HCT116 (cell line): ENCODE results near the gene GABARAPL1. TPM values are rescaled to one million over a fixed set of nuclear protein-coding genes. Genes with fewer than 3 reads are reported as not detected.

Experiments used
- ATAC-seq: fragments of 200-7000 bp; cut with Tn5 transposase; 2 replicates; pipeline ENCODE4 v1.9.1; 2020; ENCODE audit warnings: mild to moderate bottlenecking, moderate library complexity
- BruUV-seq: library from RNA; stranded (reverse); fragments of 400-500 nt; replicated peaks from 2 replicates; lab custom pipeline; 2021; lab: Mats Ljungman, UMichigan
- CTCF ChIA-PET: fragments of 300-600 bp; sonication (Branson Sonifier 250); formaldehyde crosslinking; loops from one replicate; lab custom pipeline; 2021; ENCODE audit warnings: antibody characterized with exemption; lab: Charles Lee
- POLR2A ChIA-PET: fragments of 300-600, 350-600 bp; sonication (Branson Sonifier 250); formaldehyde crosslinking; loops from one replicate; lab custom pipeline; 2021; ENCODE audit warnings: antibody characterized with exemption; lab: Charles Lee
- RAD21 ChIA-PET, 2 experiments: fragments of 300-600 bp; sonication (Branson Sonifier 250); formaldehyde crosslinking; loops; one replicate each; lab custom pipeline; 2023; ENCODE audit warnings: low total read pairs in 2 of 2; ENCODE audit not compliant: uncharacterized antibody in 2 of 2, unreplicated experiment in 2 of 2, low non-redundant PET in 1 of 2; lab: Charles Lee
- DNase-seq: peaks from one replicate; pipeline ENCODE4 v3.0.0-alpha.2; 2010; ENCODE audit warnings: low read depth, low spot score
- H2AFZ ChIP-seq: fragments of 200-600 bp; shearing (Covaris generic), sonication (generic); 2 replicates; pipeline ENCODE4 v1.6.1; 2017; ENCODE audit warnings: low read depth, mixed run types, mixed read lengths, antibody characterized with exemption, low read length; ENCODE audit not compliant: poor library complexity, severe bottlenecking
- H3K27ac ChIP-seq: 2 replicates; pipeline ENCODE4 v1.5.1; 2012; ENCODE audit warnings: low read depth, low read length
- H3K27me3 ChIP-seq: fragments of 200-600 bp; sonication (generic); 2 replicates; pipeline ENCODE4 v1.6.1; 2016; ENCODE audit warnings: mixed run types, low read length, mixed read lengths; ENCODE audit not compliant: insufficient read depth
- H3K36me3 ChIP-seq, 2 experiments: fragments of 200-500 bp in 1 of 2; fragments of 200-600 bp in 1 of 2; sonication (Bioruptor generic) in 1 of 2; sonication (generic) in 1 of 2; 2 replicates each; pipeline versions ENCODE4 v1.5.1 to v1.6.1; 2014 to 2016; ENCODE audit warnings: low read length in 2 of 2, inconsistent platforms in 1 of 2, mixed read lengths in 1 of 2, mixed run types in 1 of 2; ENCODE audit not compliant: insufficient read depth in 2 of 2, control insufficient read depth in 1 of 2
- H3K4me1 ChIP-seq, 2 experiments: fragments of 200-600 bp in 1 of 2; sonication (generic) in 1 of 2; 2 replicates each; pipeline versions ENCODE4 v1.5.1 to v1.6.1; 2012 to 2017; ENCODE audit warnings: low read length in 2 of 2, inconsistent platforms in 1 of 2, mild to moderate bottlenecking in 1 of 2, mixed read lengths in 1 of 2, mixed run types in 1 of 2, moderate library complexity in 1 of 2; ENCODE audit not compliant: insufficient read depth in 2 of 2, control insufficient read depth in 1 of 2
- H3K4me2 ChIP-seq: fragments of 200-600 bp; sonication (generic); 2 replicates; pipeline ENCODE4 v1.6.1; 2017; ENCODE audit warnings: mixed run types, low read length, mixed read lengths
- H3K4me3 ChIP-seq, 2 experiments: fragments of 200-600 bp in 1 of 2; sonication (generic) in 1 of 2; replicated peaks in 1 of 2; 2 replicates each; pipeline ENCODE4 v1.5.1; 2011 to 2016; ENCODE audit warnings: low read length in 2 of 2, control low read depth in 1 of 2, low read depth in 1 of 2, mild to moderate bottlenecking in 1 of 2, mixed read lengths in 1 of 2, mixed run types in 1 of 2
- H3K79me2 ChIP-seq: fragments of 200-600 bp; sonication (generic); 2 replicates; pipeline ENCODE4 v1.6.1; 2017; ENCODE audit warnings: mild to moderate bottlenecking, mixed run types, low read length, moderate library complexity, mixed read lengths; ENCODE audit not compliant: insufficient read depth
- H3K9ac ChIP-seq: fragments of 200-600 bp; sonication (generic); 2 replicates; pipeline ENCODE4 v1.6.1; 2016; ENCODE audit warnings: low read length, mixed read lengths
- H3K9me2 ChIP-seq: fragments of 200-600 bp; sonication (generic), shearing (Covaris generic); 2 replicates; pipeline ENCODE4 v1.6.1; 2017; ENCODE audit warnings: mixed run types, mild to moderate bottlenecking, moderate library complexity; ENCODE audit not compliant: insufficient read depth
- H3K9me3 ChIP-seq, 2 experiments: fragments of 200-500 bp in 1 of 2; fragments of 200-600 bp in 1 of 2; sonication (Bioruptor generic) in 1 of 2; sonication (generic) in 1 of 2; 2 replicates each; pipeline ENCODE4 v1.6.1; 2014 to 2017; ENCODE audit warnings: low read length in 2 of 2, mixed read lengths in 2 of 2, inconsistent platforms in 1 of 2, low read depth in 1 of 2, mild to moderate bottlenecking in 1 of 2, mixed run types in 1 of 2, moderate library complexity in 1 of 2; ENCODE audit not compliant: control insufficient read depth in 1 of 2, insufficient read depth in 1 of 2
- H4K20me1 ChIP-seq: fragments of 200-600 bp; sonication (generic), shearing (Covaris generic); 2 replicates; pipeline ENCODE4 v1.6.1; 2017; ENCODE audit warnings: mixed run types, mild to moderate bottlenecking, moderate library complexity; ENCODE audit not compliant: insufficient read depth
- ATF3 ChIP-seq: IDR thresholded peaks from 2 replicates; pipeline ENCODE4 v1.6.1; 2012
- CBX3 ChIP-seq: IDR thresholded peaks from 2 replicates; pipeline ENCODE4 v1.6.1; 2012; ENCODE audit warnings: low read depth
- EZH2phosphoT487 ChIP-seq: fragments of 200-600 bp; IDR thresholded peaks from 2 replicates; pipeline ENCODE4 v1.6.1; 2018; ENCODE audit warnings: antibody characterized with exemption, borderline replicate concordance
- FOSL1 ChIP-seq: IDR thresholded peaks from 2 replicates; pipeline ENCODE4 v1.6.1; 2012; ENCODE audit warnings: low read depth
- JUND ChIP-seq: IDR thresholded peaks from 2 replicates; pipeline ENCODE4 v1.6.1; 2012
- SP1 ChIP-seq: IDR thresholded peaks from 2 replicates; pipeline ENCODE4 v1.6.1; 2012; ENCODE audit warnings: low read depth
- TCF7L2 ChIP-seq: IDR thresholded peaks from 2 replicates; pipeline ENCODE4 v1.7.0; 2011; ENCODE audit warnings: borderline replicate concordance, inconsistent platforms; ENCODE audit not compliant: insufficient read depth, insufficient read length; ENCODE audit errors: extremely low read depth
- ZBTB33 ChIP-seq: IDR thresholded peaks from 2 replicates; pipeline ENCODE4 v1.6.1; 2011; ENCODE audit warnings: mild to moderate bottlenecking, low read length, moderate library complexity; ENCODE audit not compliant: insufficient replicate concordance; ENCODE audit errors: extremely low read depth
- ZNF274 ChIP-seq: fragments of 200-500 bp; sonication (Bioruptor generic); IDR thresholded peaks from 2 replicates; pipeline ENCODE4 v1.6.1; 2014; ENCODE audit warnings: mild to moderate bottlenecking, low read depth, low read length, inconsistent platforms
- intact Hi-C: fragments of 100-400 bp; cut with micrococcal nuclease; formaldehyde crosslinking; loops from 2 replicates; pipeline ENCODE4 v1.10.0; 2022
- total RNA-seq: library from RNA; stranded (reverse); gene quantifications from one replicate; pipeline ENCODE4 v1.2.1, GENCODE V29; 2021; ENCODE audit not compliant: unreplicated experiment
- TF ChIP-seq, protein P1 (sequence below), 3 experiments: fragments of 200-600 bp in 1 of 3; sonication (generic) in 1 of 3; IDR thresholded peaks in 2 of 3; conservative IDR thresholded peaks in 1 of 3; 2 replicates each; pipeline ENCODE4 v1.5.1; 2012 to 2017; ENCODE audit warnings: low read depth in 2 of 3, low read length in 2 of 3, antibody characterized with exemption in 1 of 3, borderline replicate concordance in 1 of 3, control low read depth in 1 of 3, mild to moderate bottlenecking in 1 of 3, mixed read lengths in 1 of 3, mixed run types in 1 of 3, moderate library complexity in 1 of 3; ENCODE audit not compliant: insufficient read depth in 1 of 3
- TF ChIP-seq, protein P2 (sequence below): IDR thresholded peaks from 2 replicates; pipeline ENCODE4 v1.6.1; 2012

The GABARAPL1 gene
- total RNA-seq, 1 experiment from 2014 or later: 35.5 TPM

DNA sequence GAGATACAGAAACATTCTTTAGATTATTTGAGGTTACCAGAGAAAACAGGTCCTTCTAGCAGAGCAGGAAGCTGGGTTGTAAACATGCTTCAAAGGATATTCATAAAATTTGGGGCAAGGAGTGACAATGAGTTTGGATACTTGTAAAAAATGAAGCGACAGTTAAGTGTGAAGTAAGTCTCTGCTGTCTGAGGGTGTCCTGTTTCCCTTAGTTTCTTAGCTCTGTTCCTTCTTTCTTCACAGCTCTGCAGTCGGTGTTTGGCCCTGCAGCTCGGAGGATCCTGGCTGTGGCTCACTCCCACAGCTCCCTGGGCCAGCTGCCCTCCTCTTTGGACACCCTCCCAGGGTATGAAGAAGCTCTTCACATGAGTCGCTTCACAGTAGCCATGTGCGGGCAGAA, 23.0 kb upstream of the GABARAPL1 start:
- Histone ChIP-seq H3K36me3 (no peaks in the 10 kb centered on the region), H3K9me3 (no peaks in the 10 kb centered on the region), H3K4me2 (no peak overlapping the region), H3K4me3 (no peak overlapping the region), H3K9me2 (no peaks in the 10 kb centered on the region), H2AFZ (no peak overlapping the region), H3K9ac (no peak overlapping the region), H3K4me1 (peaks cover 4 to 20% of the 10 kb centered on the region in 2 experiments; a peak in 3 of 4 replicates), H3K27ac (no peak overlapping the region), H3K27me3 (no peaks in the 10 kb centered on the region), H3K79me2 (no peaks in the 10 kb centered on the region)
- ATAC-seq: no peak
- BruUV-seq: no TSS peak
- CTCF ChIA-PET: interaction anchor here (1.3 to 3.4 kb wide), 2 partner anchors 14 to 37 kb away, joined by 3 to 11 read pairs; no protein-coding TSS in a partner anchor
- intact Hi-C loops: loop anchor here (1.0 kb wide), 1 partner anchor 36 kb away; no protein-coding TSS in a partner anchor
- POLR2A ChIA-PET: no interaction called here
- RAD21 ChIA-PET: no interaction called here
- TF ChIP-seq EZH2phosphoT487: no peak
- TF ChIP-seq ZBTB33: no peak
- TF ChIP-seq JUND: no peak
- TF ChIP-seq ATF3: no peak
- no peak for TF ChIP-seq TCF7L2
- no peak for TF ChIP-seq ZNF274
- TF ChIP-seq, protein P1, sequence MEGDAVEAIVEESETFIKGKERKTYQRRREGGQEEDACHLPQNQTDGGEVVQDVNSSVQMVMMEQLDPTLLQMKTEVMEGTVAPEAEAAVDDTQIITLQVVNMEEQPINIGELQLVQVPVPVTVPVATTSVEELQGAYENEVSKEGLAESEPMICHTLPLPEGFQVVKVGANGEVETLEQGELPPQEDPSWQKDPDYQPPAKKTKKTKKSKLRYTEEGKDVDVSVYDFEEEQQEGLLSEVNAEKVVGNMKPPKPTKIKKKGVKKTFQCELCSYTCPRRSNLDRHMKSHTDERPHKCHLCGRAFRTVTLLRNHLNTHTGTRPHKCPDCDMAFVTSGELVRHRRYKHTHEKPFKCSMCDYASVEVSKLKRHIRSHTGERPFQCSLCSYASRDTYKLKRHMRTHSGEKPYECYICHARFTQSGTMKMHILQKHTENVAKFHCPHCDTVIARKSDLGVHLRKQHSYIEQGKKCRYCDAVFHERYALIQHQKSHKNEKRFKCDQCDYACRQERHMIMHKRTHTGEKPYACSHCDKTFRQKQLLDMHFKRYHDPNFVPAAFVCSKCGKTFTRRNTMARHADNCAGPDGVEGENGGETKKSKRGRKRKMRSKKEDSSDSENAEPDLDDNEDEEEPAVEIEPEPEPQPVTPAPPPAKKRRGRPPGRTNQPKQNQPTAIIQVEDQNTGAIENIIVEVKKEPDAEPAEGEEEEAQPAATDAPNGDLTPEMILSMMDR (IDR thresholded peaks at IDR 0.05 in 2 of 3, conservative IDR thresholded peaks at IDR 0.05 in 1 of 3; ENCODE audit: borderline replicate concordance in 1 of 3, insufficient read depth in 1 of 3, low read depth in 2 of 3, low read length in 2 of 3): no peak
- no peak for TF ChIP-seq CBX3
- TF ChIP-seq, protein P2, sequence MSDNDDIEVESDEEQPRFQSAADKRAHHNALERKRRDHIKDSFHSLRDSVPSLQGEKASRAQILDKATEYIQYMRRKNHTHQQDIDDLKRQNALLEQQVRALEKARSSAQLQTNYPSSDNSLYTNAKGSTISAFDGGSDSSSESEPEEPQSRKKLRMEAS: no peak
- TF ChIP-seq SP1: no peak
- no peak for TF ChIP-seq FOSL1
- TF ChIP-seq, all 23 proteins: peak for 0
- DNase-seq: no peak
- no peaks in the 10 kb centered on the region for H4K20me1 ChIP-seq
